VCaP (cell line): ENCODE measurements around the gene AXDND1.

Source experiments
- H3K27ac ChIP-seq: fragments of 450-650 bp; 2 replicates; pipeline ENCODE4 v1.5.1; 2017
- CTCF ChIP-seq: fragments of 450-650 bp; conservative IDR thresholded peaks from 2 replicates; pipeline ENCODE4 v1.5.1; 2017; ENCODE audit warnings: mild to moderate bottlenecking, moderate library complexity

AXDND1 gene

GRCh38 chr1:179545321-179545720, 179.6 kb downstream of the AXDND1 start:
- no peak overlapping the region for H3K27ac ChIP-seq

GRCh38 chr1:179547021-179547535, 181.3 kb downstream of the AXDND1 start:
- no peak overlapping the region for H3K27ac ChIP-seq
- no peak for TF ChIP-seq CTCF

More at GRCh38 chr1:179545321-179545720, 179.6 kb downstream of the AXDND1 start:
- TF ChIP-seq CTCF = no peak

- peak overlapping the region; percentile 13; the same call in 1 of the 2 replicates for H3K27ac ChIP-seq
- no peak for TF ChIP-seq CTCF
These were observed 183.0 kb downstream of the AXDND1 start for GRCh38 chr1:179548666-179549367.

- TF ChIP-seq CTCF = no peak
- peak overlapping the region; percentile 13; the same call in 1 of the 2 replicates for H3K27ac ChIP-seq
These were observed 183.6 kb downstream of the AXDND1 start for GRCh38 chr1:179549368-179549700.

- H3K27ac ChIP-seq = no peak overlapping the region
These were observed 185.2 kb downstream of the AXDND1 start for GRCh38 chr1:179550746-179551682.

GRCh38 chr1:179554427-179554826, 188.7 kb downstream of the AXDND1 start:
- no peak overlapping the region for H3K27ac ChIP-seq
- no peak for TF ChIP-seq CTCF

More at GRCh38 chr1:179550746-179551682, 185.2 kb downstream of the AXDND1 start:
- no peak for TF ChIP-seq CTCF

GRCh38 chr1:179558078-179558477, 192.3 kb downstream of the AXDND1 start:
- no peak for TF ChIP-seq CTCF
- no peak overlapping the region for H3K27ac ChIP-seq
